Measurements from ENCODE around the gene CHRNG. TPM values are rescaled to one million over a fixed set of nuclear protein-coding genes. Genes with fewer than 3 reads are reported as not detected.
A peak's percentile ranks its signal among the peaks of the same experiment; 100 is the strongest.

Gene CHRNG
- total RNA-seq, 1 donor from 2014 or later = 35.5 TPM

GRCh38 chr2:232534940-232535651, 4.4 kb upstream of the CHRNG start:
- Histone ChIP-seq H3K4me1 (ENCODE audit: control insufficient read depth in 3 of 3, insufficient read depth in 3 of 3, low read length in 3 of 3) (peaks cover 19 to 40% (median 34%) of the 10 kb centered on the region in 3 donors), H3K4me3 (ENCODE audit: low read length in 3 of 3) (no peak overlapping the region), H3K36me3 (ENCODE audit: control insufficient read depth in 3 of 3, insufficient read depth in 3 of 3, low read length in 3 of 3) (peaks cover 8 to 26% (median 21%) of the 10 kb centered on the region in 3 donors), H3K9ac (ENCODE audit: low read depth in 1 of 3, low read length in 3 of 3) (no peak overlapping the region), H3K9me3 (ENCODE audit: control insufficient read depth in 3 of 3, low read length in 3 of 3) (peaks cover 0 to 4% (median 0%) of the 10 kb centered on the region in 3 donors), H3K27me3 (ENCODE audit: control insufficient read depth in 3 of 3, insufficient read depth in 3 of 3, low read length in 3 of 3) (peaks cover 0 to 9% (median 0%) of the 10 kb centered on the region in 3 donors), H3K27ac (ENCODE audit: low read depth, low read length) (no peak overlapping the region)

GRCh38 chr2:232535761-232536530, 3.5 kb upstream of the CHRNG start:
- H3K9me3 ChIP-seq (ENCODE audit: control insufficient read depth in 3 of 3, low read length in 3 of 3) = peaks cover 0 to 4% (median 0%) of the 10 kb centered on the region in 3 donors
- H3K4me1 ChIP-seq (ENCODE audit: control insufficient read depth in 3 of 3, insufficient read depth in 3 of 3, low read length in 3 of 3) = peaks cover 17 to 43% (median 35%) of the 10 kb centered on the region in 3 donors
- no peak overlapping the region for H3K4me3 ChIP-seq (ENCODE audit: low read length in 3 of 3)
- H3K36me3 ChIP-seq (ENCODE audit: control insufficient read depth in 3 of 3, insufficient read depth in 3 of 3, low read length in 3 of 3) = peaks cover 8 to 26% (median 21%) of the 10 kb centered on the region in 3 donors
- peaks cover 0 to 4% (median 0%) of the 10 kb centered on the region in 3 donors for H3K27me3 ChIP-seq (ENCODE audit: control insufficient read depth in 3 of 3, insufficient read depth in 3 of 3, low read length in 3 of 3)
- H3K9ac ChIP-seq (ENCODE audit: low read depth in 1 of 3, low read length in 3 of 3) = no peak overlapping the region
- H3K27ac ChIP-seq (ENCODE audit: low read depth, low read length) = no peak overlapping the region

- Histone ChIP-seq H3K36me3 (ENCODE audit: control insufficient read depth in 3 of 3, insufficient read depth in 3 of 3, low read length in 3 of 3) (peaks cover 8 to 20% (median 20%) of the 10 kb centered on the region in 3 donors), H3K27ac (ENCODE audit: low read depth, low read length) (peak overlapping the region; percentile 66), H3K9ac (ENCODE audit: low read depth in 1 of 3, low read length in 3 of 3) (peak overlapping the region in 2 of 3 donors; percentile 46 to 48), H3K4me1 (ENCODE audit: control insufficient read depth in 3 of 3, insufficient read depth in 3 of 3, low read length in 3 of 3) (peaks cover 16 to 45% (median 41%) of the 10 kb centered on the region in 3 donors), H3K27me3 (ENCODE audit: control insufficient read depth in 3 of 3, insufficient read depth in 3 of 3, low read length in 3 of 3) (peaks cover 0 to 4% (median 0%) of the 10 kb centered on the region in 3 donors), H3K9me3 (ENCODE audit: control insufficient read depth in 3 of 3, low read length in 3 of 3) (peaks cover 0 to 4% (median 0%) of the 10 kb centered on the region in 3 donors), H3K4me3 (ENCODE audit: low read length in 3 of 3) (no peak overlapping the region)
These were observed 2.4 kb upstream of the CHRNG start for GRCh38 chr2:232537079-232537478.

GRCh38 chr2:232537499-232537898, 2.0 kb upstream of the CHRNG start:
- Histone ChIP-seq H3K4me3 (ENCODE audit: low read length in 3 of 3) (no peak overlapping the region), H3K9me3 (ENCODE audit: control insufficient read depth in 3 of 3, low read length in 3 of 3) (peaks cover 0 to 4% (median 0%) of the 10 kb centered on the region in 3 donors), H3K9ac (ENCODE audit: low read depth in 1 of 3, low read length in 3 of 3) (peak overlapping the region in 2 of 3 donors; percentile 46 to 48), H3K27ac (ENCODE audit: low read depth, low read length) (peak overlapping the region; percentile 66), H3K4me1 (ENCODE audit: control insufficient read depth in 3 of 3, insufficient read depth in 3 of 3, low read length in 3 of 3) (peaks cover 16 to 45% (median 41%) of the 10 kb centered on the region in 3 donors), H3K27me3 (ENCODE audit: control insufficient read depth in 3 of 3, insufficient read depth in 3 of 3, low read length in 3 of 3) (peaks cover 0 to 4% (median 0%) of the 10 kb centered on the region in 3 donors), H3K36me3 (ENCODE audit: control insufficient read depth in 3 of 3, insufficient read depth in 3 of 3, low read length in 3 of 3) (peaks cover 8 to 20% (median 20%) of the 10 kb centered on the region in 3 donors)

GRCh38 chr2:232538671-232539070, 821 bp upstream of the CHRNG start:
- Histone ChIP-seq H3K27ac (ENCODE audit: low read depth, low read length) (peak overlapping the region; percentile 66), H3K9me3 (ENCODE audit: control insufficient read depth in 3 of 3, low read length in 3 of 3) (peaks cover 0 to 4% (median 0%) of the 10 kb centered on the region in 3 donors), H3K4me1 (ENCODE audit: control insufficient read depth in 3 of 3, insufficient read depth in 3 of 3, low read length in 3 of 3) (peaks cover 16 to 45% (median 42%) of the 10 kb centered on the region in 3 donors), H3K4me3 (ENCODE audit: low read length in 3 of 3) (no peak overlapping the region), H3K27me3 (ENCODE audit: control insufficient read depth in 3 of 3, insufficient read depth in 3 of 3, low read length in 3 of 3) (peaks cover 0 to 4% (median 0%) of the 10 kb centered on the region in 3 donors), H3K9ac (ENCODE audit: low read depth in 1 of 3, low read length in 3 of 3) (peak overlapping the region in 1 of 3 donors; percentile 79), H3K36me3 (ENCODE audit: control insufficient read depth in 3 of 3, insufficient read depth in 3 of 3, low read length in 3 of 3) (peaks cover 7 to 20% (median 20%) of the 10 kb centered on the region in 3 donors)

GRCh38 chr2:232540441-232541041, 1.0 kb downstream of the CHRNG start:
- Histone ChIP-seq H3K27ac (ENCODE audit: low read depth, low read length) (no peak overlapping the region), H3K4me1 (ENCODE audit: control insufficient read depth in 3 of 3, insufficient read depth in 3 of 3, low read length in 3 of 3) (peaks cover 16 to 57% (median 45%) of the 10 kb centered on the region in 3 donors), H3K27me3 (ENCODE audit: control insufficient read depth in 3 of 3, insufficient read depth in 3 of 3, low read length in 3 of 3) (peaks cover 0 to 4% (median 0%) of the 10 kb centered on the region in 3 donors), H3K36me3 (ENCODE audit: control insufficient read depth in 3 of 3, insufficient read depth in 3 of 3, low read length in 3 of 3) (peaks cover 2 to 10% (median 8%) of the 10 kb centered on the region in 3 donors), H3K9me3 (ENCODE audit: control insufficient read depth in 3 of 3, low read length in 3 of 3) (peaks cover 0 to 4% (median 0%) of the 10 kb centered on the region in 3 donors), H3K9ac (ENCODE audit: low read depth in 1 of 3, low read length in 3 of 3) (peak overlapping the region; percentile 56 to 79 (median 65)), H3K4me3 (ENCODE audit: low read length in 3 of 3) (peak overlapping the region; percentile 46 to 60 (median 54))

GRCh38 chr2:232541195-232541960, 1.9 kb downstream of the CHRNG start:
- peaks cover 0 to 4% (median 0%) of the 10 kb centered on the region in 3 donors for H3K27me3 ChIP-seq (ENCODE audit: control insufficient read depth in 3 of 3, insufficient read depth in 3 of 3, low read length in 3 of 3)
- peaks cover 0 to under 1% (median 0%) of the 10 kb centered on the region in 3 donors for H3K9me3 ChIP-seq (ENCODE audit: control insufficient read depth in 3 of 3, low read length in 3 of 3)
- peak overlapping the region in 2 of 3 donors; percentile 33 to 38 for H3K9ac ChIP-seq (ENCODE audit: low read depth in 1 of 3, low read length in 3 of 3)

GRCh38 chr2:232541961-232542714, 2.6 kb downstream of the CHRNG start:
- Histone ChIP-seq H3K36me3 (ENCODE audit: control insufficient read depth in 3 of 3, insufficient read depth in 3 of 3, low read length in 3 of 3) (peaks cover 6 to 7% (median 6%) of the 10 kb centered on the region in 3 donors), H3K9me3 (ENCODE audit: control insufficient read depth in 3 of 3, low read length in 3 of 3) (no peaks in the 10 kb centered on the region), H3K27ac (ENCODE audit: low read depth, low read length) (no peak overlapping the region), H3K27me3 (ENCODE audit: control insufficient read depth in 3 of 3, insufficient read depth in 3 of 3, low read length in 3 of 3) (peaks cover 0 to 4% (median 0%) of the 10 kb centered on the region in 3 donors), H3K4me1 (ENCODE audit: control insufficient read depth in 3 of 3, insufficient read depth in 3 of 3, low read length in 3 of 3) (peaks cover 16 to 65% (median 44%) of the 10 kb centered on the region in 3 donors), H3K4me3 (ENCODE audit: low read length in 3 of 3) (no peak overlapping the region), H3K9ac (ENCODE audit: low read depth in 1 of 3, low read length in 3 of 3) (peak overlapping the region in 1 of 3 donors; percentile 33)

More at GRCh38 chr2:232541195-232541960, 1.9 kb downstream of the CHRNG start:
- H3K4me3 ChIP-seq (ENCODE audit: low read length in 3 of 3) = no peak overlapping the region
- H3K36me3 ChIP-seq (ENCODE audit: control insufficient read depth in 3 of 3, insufficient read depth in 3 of 3, low read length in 3 of 3) = peaks cover 2 to 4% (median 3%) of the 10 kb centered on the region in 3 donors
- no peak overlapping the region for H3K27ac ChIP-seq (ENCODE audit: low read depth, low read length)
- H3K4me1 ChIP-seq (ENCODE audit: control insufficient read depth in 3 of 3, insufficient read depth in 3 of 3, low read length in 3 of 3) = peaks cover 16 to 63% (median 47%) of the 10 kb centered on the region in 3 donors

All from skeletal muscle tissue (tissue), 4 donors.